Measurements from ENCODE around the gene RLN3. TPM values are rescaled to one million over a fixed set of nuclear protein-coding genes. Genes with fewer than 3 reads are reported as not detected.

The RLN3 gene
- total and polyA plus RNA-seq, 2 of the 8 experiments (the other 6 are each of a cell fraction or from before 2014, with no cell fraction given) = not detected

DNA sequence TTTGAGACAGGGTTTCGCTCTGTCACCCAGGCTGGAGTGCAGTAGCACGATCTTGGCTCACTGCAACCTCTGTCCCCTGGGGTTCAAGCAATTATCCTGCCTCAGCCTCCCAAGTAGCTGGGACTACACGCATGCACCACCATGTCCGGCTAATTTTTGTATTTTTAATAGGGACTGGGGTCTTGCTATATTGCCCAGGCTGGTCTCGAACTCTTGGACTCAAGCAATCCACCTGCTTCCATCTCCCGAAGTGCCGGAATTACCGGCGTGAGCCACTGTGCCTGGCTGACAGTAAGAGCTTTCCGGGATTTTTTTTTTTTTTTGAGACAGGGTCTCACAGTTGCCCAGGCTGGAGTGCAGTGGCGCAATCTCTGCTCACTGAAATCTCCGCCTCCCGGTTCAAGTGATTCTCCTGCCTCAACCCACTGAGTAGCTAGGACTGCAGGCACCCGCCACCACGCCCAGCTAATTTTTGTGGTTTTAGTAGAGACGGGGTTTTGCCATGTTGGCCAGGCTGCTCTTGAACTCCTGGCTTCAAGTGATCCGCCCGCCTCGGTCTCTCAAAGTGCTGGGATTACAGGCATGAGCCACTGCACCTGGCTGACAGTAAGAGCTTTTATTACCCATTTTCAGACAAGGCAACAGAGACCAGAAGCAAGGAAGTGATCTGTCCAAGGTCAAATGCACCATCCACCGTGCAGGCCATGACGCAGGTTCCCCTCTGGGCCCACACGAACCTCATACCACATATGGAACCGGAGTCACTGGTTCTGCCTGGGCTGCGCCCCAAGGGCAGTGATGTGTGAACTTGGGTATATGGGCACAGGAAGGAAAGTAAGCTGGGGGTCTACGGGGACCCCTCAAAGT, 42.8 kb upstream of the RLN3 start (continued):
- no peak for TF ChIP-seq ATF3 (IDR thresholded peaks at IDR 0.05; ENCODE audit: insufficient read depth, low read depth, low read length)
- TF ChIP-seq SP1 (IDR thresholded peaks at IDR 0.05; ENCODE audit: low read depth, low read length) = no peak
- no peak for TF ChIP-seq MAFK (IDR thresholded peaks at IDR 0.05; ENCODE audit: low read depth, low read length)
- no peak for TF ChIP-seq NRF1 (IDR thresholded peaks at IDR 0.05; ENCODE audit: low read depth, low read length)
